HG02759 (cell line): ENCODE results near the gene WDFY2.

ENCODE experiments used
- ATAC-seq: cut with Tn5 transposase; IDR thresholded peaks from one replicate; pipeline ENCODE4 v1.9.1; 2021; ENCODE audit warnings: mild to moderate bottlenecking, moderate library complexity; ENCODE audit not compliant: unreplicated experiment

The WDFY2 gene

GRCh38 chr13:51808811-51809210, 224.5 kb downstream of the WDFY2 start:
- no peak for ATAC-seq

GRCh38 chr13:51811046-51811445, 226.8 kb downstream of the WDFY2 start:
- no peak for ATAC-seq

- no peak for ATAC-seq
Observed at GRCh38 chr13:51811920-51812451, 227.7 kb downstream of the WDFY2 start.

- ATAC-seq: no peak
Observed at GRCh38 chr13:51814071-51814470, 229.8 kb downstream of the WDFY2 start.

- ATAC-seq: peak; percentile 73
Observed at GRCh38 chr13:51814825-51815650, 230.8 kb downstream of the WDFY2 start.

GRCh38 chr13:51815848-51816247, 231.6 kb downstream of the WDFY2 start:
- no peak for ATAC-seq

GRCh38 chr13:51816604-51817249, 232.5 kb downstream of the WDFY2 start:
- no peak for ATAC-seq
